Activated CD8-positive, alpha-beta memory T cell treated with anti-CD3 and anti-CD28 coated beads for 1 hour (primary cell): Measurements from ENCODE around the gene SNX17.

ENCODE experiments used
- DNase-seq, 2 donors: peaks; one replicate each; pipeline ENCODE4 v3.0.0-alpha.2; 2020; ENCODE audit warnings: low read depth in 1 of 2; ENCODE audit errors: extremely low read depth in 1 of 2

The SNX17 gene

GRCh38 chr2:27362678-27363420 is 7.6 kb upstream of the SNX17 start:
- no peak for DNase-seq

- DNase-seq = no peak
Observed at GRCh38 chr2:27363933-27364332, 6.5 kb upstream of the SNX17 start.

- no peak for DNase-seq
Observed at GRCh38 chr2:27369471-27370025, 868 bp upstream of the SNX17 start.

GRCh38 chr2:27370816-27371620 is 602 bp downstream of the SNX17 start:
- DNase-seq = no peak

GRCh38 chr2:27372937-27373336 is 2.5 kb downstream of the SNX17 start:
- DNase-seq = no peak

GRCh38 chr2:27373567-27373966 is 3.2 kb downstream of the SNX17 start:
- no peak for DNase-seq

GRCh38 chr2:27375513-27376099 is 5.2 kb downstream of the SNX17 start:
- DNase-seq = no peak

GRCh38 chr2:27376151-27376865 is 5.9 kb downstream of the SNX17 start:
- no peak for DNase-seq

GRCh38 chr2:27376866-27377617 is 6.6 kb downstream of the SNX17 start:
- DNase-seq = no peak

- no peak for DNase-seq
Observed at GRCh38 chr2:27377618-27378095, 7.2 kb downstream of the SNX17 start.

GRCh38 chr2:27378096-27378808 is 7.8 kb downstream of the SNX17 start:
- no peak for DNase-seq

GRCh38 chr2:27378809-27379290 is 8.4 kb downstream of the SNX17 start:
- DNase-seq = no peak

- DNase-seq = no peak
Observed at GRCh38 chr2:27379383-27379835, 9.0 kb downstream of the SNX17 start.

GRCh38 chr2:27379836-27380625 is 9.6 kb downstream of the SNX17 start:
- peak in 1 of 2 donors; percentile 24 for DNase-seq

- DNase-seq = peak; percentile 59 to 73
Observed at GRCh38 chr2:27380626-27381545, 10.5 kb downstream of the SNX17 start, which contains the start of gene ZNF513. Gene ZNF513 (minus strand): TSS chr2:27380734. CDS start chr2:27380526, 208 bp downstream.

GRCh38 chr2:27381577-27382181 is 11.3 kb downstream of the SNX17 start:
- no peak for DNase-seq
